Coronary artery (tissue), 2 donors: ENCODE data around the gene ASAP3.
A peak's percentile ranks its signal among the peaks of the same experiment; 100 is the strongest.

Experiments used
- DNase-seq: peaks from one replicate; pipeline ENCODE4 v3.0.0-alpha.2; 2017; ENCODE audit warnings: low spot score
- H3K27ac ChIP-seq, 2 donors: fragments of 200-600 bp; sonication (generic); one replicate each; pipeline ENCODE4 v1.5.1; 2016 to 2019
- H3K4me3 ChIP-seq: fragments of 200-600 bp; sonication (generic); 2 replicates; pipeline ENCODE4 v1.5.1; 2016; ENCODE audit warnings: mild to moderate bottlenecking, moderate library complexity
- TF ChIP-seq, protein P1 (sequence below): fragments of 200-600 bp; sonication (generic); IDR thresholded peaks from one replicate; pipeline ENCODE4 v1.5.1; 2019; ENCODE audit warnings: antibody characterized with exemption

The ASAP3 gene

GRCh38 chr1:23402286-23403037 lies 81.5 kb downstream of the ASAP3 start:
- peak overlapping the region in 1 of 2 donors; percentile 48 for H3K27ac ChIP-seq
- DNase-seq = no peak
- H3K4me3 ChIP-seq = no peak overlapping the region
- TF ChIP-seq, protein P1, sequence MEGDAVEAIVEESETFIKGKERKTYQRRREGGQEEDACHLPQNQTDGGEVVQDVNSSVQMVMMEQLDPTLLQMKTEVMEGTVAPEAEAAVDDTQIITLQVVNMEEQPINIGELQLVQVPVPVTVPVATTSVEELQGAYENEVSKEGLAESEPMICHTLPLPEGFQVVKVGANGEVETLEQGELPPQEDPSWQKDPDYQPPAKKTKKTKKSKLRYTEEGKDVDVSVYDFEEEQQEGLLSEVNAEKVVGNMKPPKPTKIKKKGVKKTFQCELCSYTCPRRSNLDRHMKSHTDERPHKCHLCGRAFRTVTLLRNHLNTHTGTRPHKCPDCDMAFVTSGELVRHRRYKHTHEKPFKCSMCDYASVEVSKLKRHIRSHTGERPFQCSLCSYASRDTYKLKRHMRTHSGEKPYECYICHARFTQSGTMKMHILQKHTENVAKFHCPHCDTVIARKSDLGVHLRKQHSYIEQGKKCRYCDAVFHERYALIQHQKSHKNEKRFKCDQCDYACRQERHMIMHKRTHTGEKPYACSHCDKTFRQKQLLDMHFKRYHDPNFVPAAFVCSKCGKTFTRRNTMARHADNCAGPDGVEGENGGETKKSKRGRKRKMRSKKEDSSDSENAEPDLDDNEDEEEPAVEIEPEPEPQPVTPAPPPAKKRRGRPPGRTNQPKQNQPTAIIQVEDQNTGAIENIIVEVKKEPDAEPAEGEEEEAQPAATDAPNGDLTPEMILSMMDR = no peak

GRCh38 chr1:23401313-23401712 lies 82.7 kb downstream of the ASAP3 start:
- Histone ChIP-seq H3K4me3 (no peak overlapping the region), H3K27ac (peak overlapping the region in 1 of 2 donors; percentile 48)
- DNase-seq = no peak
- TF ChIP-seq, protein P1 = no peak

GRCh38 chr1:23400324-23401114 lies 83.5 kb downstream of the ASAP3 start:
- no peak for DNase-seq
- Histone ChIP-seq H3K27ac (peak overlapping the region in 1 of 2 donors; percentile 48), H3K4me3 (no peak overlapping the region)
- TF ChIP-seq, protein P1 = no peak

GRCh38 chr1:23399229-23399628 lies 84.8 kb downstream of the ASAP3 start:
- TF ChIP-seq, protein P1 = no peak
- DNase-seq = no peak
- no peak overlapping the region for H3K4me3 ChIP-seq
- no peak overlapping the region for H3K27ac ChIP-seq

DNA sequence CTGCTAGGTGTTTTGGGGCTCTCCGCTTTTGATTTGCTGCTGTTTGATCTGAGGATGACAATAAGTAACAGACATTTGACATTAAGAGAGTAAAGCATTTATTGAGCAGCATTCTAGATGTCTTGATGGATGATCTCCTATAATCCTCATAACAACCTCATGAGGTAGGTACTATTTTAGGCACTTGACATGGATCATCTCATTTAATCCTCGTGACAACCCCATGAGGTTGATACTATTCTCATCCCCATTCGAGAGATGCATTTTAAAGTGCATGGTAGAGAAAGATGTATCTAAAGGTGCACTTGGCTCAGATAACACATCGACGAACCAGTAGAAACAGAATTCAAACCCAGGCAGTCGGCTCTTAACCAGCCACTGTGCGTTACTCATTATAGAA lies 86.1 kb downstream of the ASAP3 start:
- no peak overlapping the region for H3K27ac ChIP-seq
- DNase-seq = no peak
- TF ChIP-seq, protein P1 = no peak
- no peak overlapping the region for H3K4me3 ChIP-seq

GRCh38 chr1:23396380-23396779 lies 87.6 kb downstream of the ASAP3 start:
- Histone ChIP-seq H3K27ac (no peak overlapping the region), H3K4me3 (no peak overlapping the region)
- DNase-seq = no peak
- TF ChIP-seq, protein P1 = no peak
